H9 (cell line): ENCODE data around the gene ALDH3A2. TPM values are rescaled to one million over a fixed set of nuclear protein-coding genes. Genes with fewer than 3 reads are reported as not detected.

Source experiments
- DNase-seq: peaks from one replicate; pipeline ENCODE4 v3.0.0-alpha.2; 2017
- H2AFZ ChIP-seq: one replicate; pipeline ENCODE4 v1.6.1; 2013; ENCODE audit warnings: mild to moderate bottlenecking, low read length, control low read depth, moderate library complexity
- H2AK5ac ChIP-seq: 2 replicates; pipeline ENCODE4 v1.6.1; 2013; ENCODE audit warnings: low read length, control low read depth, mixed read lengths; ENCODE audit not compliant: insufficient read length
- H2BK120ac ChIP-seq: one replicate; pipeline ENCODE4 v1.6.1; 2013; ENCODE audit warnings: low read depth, mild to moderate bottlenecking, low read length, control low read depth, inconsistent platforms; ENCODE audit not compliant: poor library complexity, severe bottlenecking
- H2BK12ac ChIP-seq: 2 replicates; pipeline ENCODE4 v1.6.1; 2013; ENCODE audit warnings: low read length, control low read depth, mixed read lengths, low read depth; ENCODE audit not compliant: insufficient read length
- H2BK15ac ChIP-seq: 2 replicates; pipeline ENCODE4 v1.6.1; 2013; ENCODE audit warnings: low read depth, low read length, control low read depth
- H2BK20ac ChIP-seq: one replicate; pipeline ENCODE4 v1.6.1; 2013; ENCODE audit warnings: low read depth, mild to moderate bottlenecking, low read length, control low read depth, inconsistent platforms; ENCODE audit not compliant: poor library complexity, severe bottlenecking
- H2BK5ac ChIP-seq: 2 replicates; pipeline ENCODE4 v1.6.1; 2013; ENCODE audit warnings: low read length, control low read depth, mixed read lengths; ENCODE audit not compliant: insufficient read length
- H3K14ac ChIP-seq: 2 replicates; pipeline ENCODE4 v1.6.1; 2013; ENCODE audit warnings: low read length, control low read depth; ENCODE audit not compliant: insufficient read depth
- H3K18ac ChIP-seq: 2 replicates; pipeline ENCODE4 v1.6.1; 2013; ENCODE audit warnings: low read depth, mild to moderate bottlenecking, mixed read lengths, low read length, control low read depth; ENCODE audit not compliant: insufficient read length
- H3K23ac ChIP-seq: 2 replicates; pipeline ENCODE4 v1.6.1; 2013; ENCODE audit warnings: low read length, control low read depth, mixed read lengths, low read depth; ENCODE audit not compliant: insufficient read length
- H3K23me2 ChIP-seq: 2 replicates; pipeline ENCODE4 v1.6.1; 2013; ENCODE audit warnings: low read depth, mild to moderate bottlenecking, mixed read lengths, low read length, control low read depth; ENCODE audit not compliant: insufficient read length, poor library complexity, severe bottlenecking
- H3K27ac ChIP-seq: 2 replicates; pipeline ENCODE4 v1.5.1; 2013; ENCODE audit warnings: low read length, control low read depth, mixed read lengths, low read depth; ENCODE audit not compliant: insufficient read length
- H3K27me3 ChIP-seq: 2 replicates; pipeline ENCODE4 v1.6.1; 2013; ENCODE audit warnings: low read length, control low read depth, inconsistent platforms; ENCODE audit not compliant: insufficient read depth
- H3K4ac ChIP-seq: 2 replicates; pipeline ENCODE4 v1.6.1; 2013; ENCODE audit warnings: low read depth, mild to moderate bottlenecking, control low read depth, inconsistent platforms, low read length, moderate library complexity
- H3K4me1 ChIP-seq: 2 replicates; pipeline ENCODE4 v1.6.1; 2013; ENCODE audit warnings: low read length, control low read depth, inconsistent platforms; ENCODE audit not compliant: insufficient read depth
- H3K4me2 ChIP-seq: 2 replicates; pipeline ENCODE4 v1.6.1; 2013; ENCODE audit warnings: low read length, control low read depth, mixed read lengths; ENCODE audit not compliant: insufficient read length, insufficient read depth
- H3K56ac ChIP-seq: 2 replicates; pipeline ENCODE4 v1.6.1; 2013; ENCODE audit warnings: low read depth, mild to moderate bottlenecking, mixed read lengths, low read length, control low read depth; ENCODE audit not compliant: insufficient read length
- H3K79me1 ChIP-seq: 2 replicates; pipeline ENCODE4 v1.6.1; 2013; ENCODE audit warnings: low read depth, mild to moderate bottlenecking, moderate library complexity, low read length, control low read depth, inconsistent platforms; ENCODE audit not compliant: insufficient read depth, poor library complexity, severe bottlenecking
- H3K79me2 ChIP-seq: 2 replicates; pipeline ENCODE4 v1.6.1; 2013; ENCODE audit warnings: low read length, control low read depth, inconsistent platforms; ENCODE audit not compliant: insufficient read depth
- H3K9ac ChIP-seq: 2 replicates; pipeline ENCODE4 v1.6.1; 2013; ENCODE audit warnings: low read length, control low read depth, mixed read lengths; ENCODE audit not compliant: insufficient read length; ENCODE audit errors: extremely low read depth
- H3K9me3 ChIP-seq: one replicate; pipeline ENCODE4 v1.6.1; 2013; ENCODE audit warnings: low read depth, low read length, inconsistent platforms; ENCODE audit not compliant: control insufficient read depth
- H3T11ph ChIP-seq: one replicate; pipeline ENCODE4 v1.6.1; 2013; ENCODE audit warnings: mild to moderate bottlenecking, low read length, control low read depth, inconsistent platforms
- H4K20me1 ChIP-seq: one replicate; pipeline ENCODE4 v1.6.1; 2013; ENCODE audit not compliant: control insufficient read depth, insufficient read length, insufficient read depth
- H4K5ac ChIP-seq: 2 replicates; pipeline ENCODE4 v1.6.1; 2013; ENCODE audit warnings: low read depth, mild to moderate bottlenecking, mixed read lengths, low read length, control low read depth; ENCODE audit not compliant: insufficient read length
- H4K8ac ChIP-seq: replicated peaks from 2 replicates; pipeline ENCODE4 v1.6.1; 2013; ENCODE audit warnings: low read length, control low read depth, mixed read lengths, low read depth; ENCODE audit not compliant: insufficient read length
- H4K91ac ChIP-seq: 2 replicates; pipeline ENCODE4 v1.6.1; 2013; ENCODE audit warnings: low read depth, mild to moderate bottlenecking, moderate library complexity, mixed read lengths, low read length, control low read depth; ENCODE audit not compliant: insufficient read length
- H3K27ac Mint-ChIP-seq, 3 experiments: 2 replicates in 2 of 3; 3 replicates in 1 of 3; pipeline ENCODE4 v1.8.0; 2020 to 2021; ENCODE audit warnings: mixed read lengths in 3 of 3, mild to moderate bottlenecking in 1 of 3, moderate library complexity in 1 of 3
- H3K27me3 Mint-ChIP-seq: 2 replicates; pipeline ENCODE4 v1.8.0; 2021; ENCODE audit warnings: low read depth, mild to moderate bottlenecking, moderate library complexity, mixed read lengths
- H3K36me3 Mint-ChIP-seq, 3 experiments: 2 replicates in 2 of 3; 3 replicates in 1 of 3; pipeline ENCODE4 v1.8.0; 2020 to 2021; ENCODE audit warnings: low read depth in 3 of 3, mixed read lengths in 3 of 3; ENCODE audit not compliant: insufficient read depth in 1 of 3
- H3K4me1 Mint-ChIP-seq, 2 experiments: 2 replicates each; pipeline ENCODE4 v1.8.0; 2020; ENCODE audit warnings: mixed read lengths in 2 of 2
- H3K4me3 Mint-ChIP-seq, 2 experiments: 2 replicates in 1 of 2; 3 replicates in 1 of 2; pipeline ENCODE4 v1.8.0; 2020 to 2021; ENCODE audit warnings: mild to moderate bottlenecking in 2 of 2, mixed read lengths in 2 of 2, moderate library complexity in 1 of 2
- H3K9me3 Mint-ChIP-seq, 2 experiments: 2 replicates in 1 of 2; 3 replicates in 1 of 2; pipeline ENCODE4 v1.8.0; 2020; ENCODE audit warnings: mild to moderate bottlenecking in 2 of 2, mixed read lengths in 2 of 2, moderate library complexity in 1 of 2
- WGBS: extraction: QIAGEN DNeasy Blood & Tissue Kit; methylation state at CpG from one replicate; pipeline ENCODE4 v1.1.7; 2013; ENCODE audit warnings: missing lambda C conversion rate, low lambda C conversion rate, mixed read lengths; ENCODE audit not compliant: insufficient read length; ENCODE audit errors: extremely low coverage; 5-methylcytosine and 5-hydroxymethylcytosine counted together
- total RNA-seq: library from RNA; stranded (reverse); gene quantifications from 2 replicates; pipeline ENCODE4 v1.2.1, GENCODE V29; 2021
- TF ChIP-seq, protein P1 (sequence below): fragments of 200-600 bp; sonication (generic); conservative IDR thresholded peaks from 3 replicates; pipeline ENCODE4 v1.8.0; 2021; ENCODE audit warnings: antibody characterized with exemption, mild to moderate bottlenecking

The ALDH3A2 gene
- total RNA-seq, 1 experiment from 2014 or later, result 100 TPM

DNA sequence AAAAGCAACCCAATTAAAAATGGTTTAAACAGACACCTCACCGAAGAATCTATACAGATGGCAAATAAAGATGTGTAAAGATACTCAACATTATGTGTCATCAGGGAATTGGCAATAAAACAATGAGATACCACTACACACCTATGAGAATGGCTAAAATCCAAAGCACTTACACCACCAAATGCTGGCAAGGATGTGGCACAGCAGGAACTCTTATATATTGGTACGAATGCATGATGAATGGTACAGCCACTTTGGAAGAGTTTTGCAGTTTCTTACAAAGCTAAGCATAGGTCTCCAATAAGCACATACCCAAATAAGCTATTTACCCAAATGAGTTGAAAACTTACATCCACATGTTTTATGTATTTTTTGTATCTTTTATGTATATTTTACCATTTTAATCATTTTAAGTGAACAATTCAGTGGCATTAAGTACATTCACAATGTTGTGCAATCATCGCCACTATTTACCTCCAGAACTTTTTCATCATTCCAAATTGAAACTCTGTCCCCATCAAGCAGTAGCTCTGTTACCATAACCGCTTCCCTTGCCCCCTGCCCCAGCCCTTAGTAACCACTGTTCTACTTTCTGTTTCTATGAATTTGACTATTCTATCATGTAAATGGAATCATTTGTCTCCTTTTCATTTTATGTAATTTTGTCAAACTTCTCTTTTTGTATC is 6.7 kb upstream of the ALDH3A2 start:
- Histone ChIP-seq H3K4me1 (peaks cover 4% of the 10 kb centered on the region; the same call in 1 of the 2 replicates), H3K9me3 (no peaks in the 10 kb centered on the region), H3K27ac (no peak overlapping the region), H4K20me1 (no peaks in the 10 kb centered on the region), H3K79me2 (no peaks in the 10 kb centered on the region), H4K5ac (no peak overlapping the region), H2BK12ac (no peak overlapping the region), H4K91ac (no peak overlapping the region), H3K27me3 (no peaks in the 10 kb centered on the region; the same call in 1 of the 2 replicates), H3K14ac (no peak overlapping the region), H2BK120ac (no peak overlapping the region), H2BK15ac (no peak overlapping the region), H3K4ac (no peak overlapping the region), H3T11ph (no peak overlapping the region), H3K18ac (no peak overlapping the region), H3K23me2 (no peaks in the 10 kb centered on the region), H2BK20ac (no peak overlapping the region), H3K4me2 (no peak overlapping the region), H2AK5ac (no peak overlapping the region), H3K56ac (no peak overlapping the region), H3K23ac (no peak overlapping the region), H2AFZ (no peak overlapping the region), H3K9ac (no peak overlapping the region), H3K79me1 (no peaks in the 10 kb centered on the region), H4K8ac (no peak overlapping the region), H2BK5ac (no peak overlapping the region)
- no peak for DNase-seq
- Mint-ChIP-seq H3K27ac (no peak overlapping the region), H3K4me3 (no peak overlapping the region; a peak in 1 of 5 replicates), H3K27me3 (peaks cover 6% of the 10 kb centered on the region), H3K9me3 (no peaks in the 10 kb centered on the region), H3K4me1 (peaks cover 25 to 32% of the 10 kb centered on the region in 2 experiments), H3K36me3 (no peaks in the 10 kb centered on the region)
- TF ChIP-seq, protein P1, sequence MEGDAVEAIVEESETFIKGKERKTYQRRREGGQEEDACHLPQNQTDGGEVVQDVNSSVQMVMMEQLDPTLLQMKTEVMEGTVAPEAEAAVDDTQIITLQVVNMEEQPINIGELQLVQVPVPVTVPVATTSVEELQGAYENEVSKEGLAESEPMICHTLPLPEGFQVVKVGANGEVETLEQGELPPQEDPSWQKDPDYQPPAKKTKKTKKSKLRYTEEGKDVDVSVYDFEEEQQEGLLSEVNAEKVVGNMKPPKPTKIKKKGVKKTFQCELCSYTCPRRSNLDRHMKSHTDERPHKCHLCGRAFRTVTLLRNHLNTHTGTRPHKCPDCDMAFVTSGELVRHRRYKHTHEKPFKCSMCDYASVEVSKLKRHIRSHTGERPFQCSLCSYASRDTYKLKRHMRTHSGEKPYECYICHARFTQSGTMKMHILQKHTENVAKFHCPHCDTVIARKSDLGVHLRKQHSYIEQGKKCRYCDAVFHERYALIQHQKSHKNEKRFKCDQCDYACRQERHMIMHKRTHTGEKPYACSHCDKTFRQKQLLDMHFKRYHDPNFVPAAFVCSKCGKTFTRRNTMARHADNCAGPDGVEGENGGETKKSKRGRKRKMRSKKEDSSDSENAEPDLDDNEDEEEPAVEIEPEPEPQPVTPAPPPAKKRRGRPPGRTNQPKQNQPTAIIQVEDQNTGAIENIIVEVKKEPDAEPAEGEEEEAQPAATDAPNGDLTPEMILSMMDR, result no peak
- no CpG with 5 or more reads among the region's 4 CpGs for WGBS
